AG08395 (cell line): ENCODE data around the gene SLC43A2.
A peak's percentile ranks its signal among the peaks of the same experiment; 100 is the strongest.
"Not testable (repeated sequence)": the region's sequence is repeated elsewhere in the genome, so short reads cannot be mapped to it uniquely, and the experiment has no call there.

Experiments
- DNase-seq: peaks from one replicate; pipeline ENCODE4 v3.0.0; 2012; ENCODE audit warnings: mixed read lengths, low spot score

The SLC43A2 gene

GRCh38 chr17:1627982-1628855 lies at the start of gene SLC43A2:
Gene SLC43A2, minus strand, starts transcription at chr17:1628834. Its CDS starts 960 bp downstream, at chr17:1627874.
- DNase-seq = peak; percentile 93

- no peak for DNase-seq
Observed at GRCh38 chr17:1676401-1676800, 47.8 kb upstream of the SLC43A2 start.

DNA sequence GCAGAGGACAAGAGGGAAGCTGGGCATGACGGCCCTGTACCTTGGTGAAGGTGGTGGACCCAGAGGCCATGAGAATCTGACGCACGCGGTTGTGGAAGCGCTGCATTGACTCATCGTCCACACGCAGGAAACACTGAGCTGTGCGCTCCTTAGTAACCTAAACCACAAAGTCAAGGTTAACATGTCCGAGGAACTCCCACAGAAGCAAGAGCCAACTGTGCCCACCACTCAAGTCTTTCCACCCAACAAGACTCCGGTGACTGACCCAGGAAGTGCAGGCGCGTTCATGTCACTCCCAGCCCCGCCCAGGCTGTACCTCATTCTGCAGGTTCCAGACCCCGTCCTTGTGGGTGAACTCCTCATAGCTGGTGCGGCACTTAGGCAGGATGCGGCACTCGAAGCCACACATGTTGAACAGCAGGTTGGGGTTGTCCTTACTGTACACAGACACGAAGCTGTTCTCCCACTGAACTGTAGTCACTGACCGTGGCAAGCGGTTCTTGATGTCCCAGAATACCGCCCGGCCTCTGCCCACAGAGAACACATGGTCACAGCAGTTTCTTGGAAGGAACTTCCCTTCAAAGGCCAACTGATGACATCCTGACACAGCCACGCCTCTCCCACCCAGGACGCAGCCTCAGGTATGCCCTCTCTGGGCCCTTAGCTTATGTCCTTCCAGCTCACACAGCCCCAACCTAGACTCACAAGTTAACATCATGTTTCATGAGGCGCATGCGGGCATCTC lies 44.6 kb upstream of the SLC43A2 start:
- no peak for DNase-seq

- DNase-seq = not testable (repeated sequence)
Observed at GRCh38 chr17:1663934-1664333, 35.3 kb upstream of the SLC43A2 start.

GRCh38 chr17:1661045-1661444 lies 32.4 kb upstream of the SLC43A2 start:
- no peak for DNase-seq

DNA sequence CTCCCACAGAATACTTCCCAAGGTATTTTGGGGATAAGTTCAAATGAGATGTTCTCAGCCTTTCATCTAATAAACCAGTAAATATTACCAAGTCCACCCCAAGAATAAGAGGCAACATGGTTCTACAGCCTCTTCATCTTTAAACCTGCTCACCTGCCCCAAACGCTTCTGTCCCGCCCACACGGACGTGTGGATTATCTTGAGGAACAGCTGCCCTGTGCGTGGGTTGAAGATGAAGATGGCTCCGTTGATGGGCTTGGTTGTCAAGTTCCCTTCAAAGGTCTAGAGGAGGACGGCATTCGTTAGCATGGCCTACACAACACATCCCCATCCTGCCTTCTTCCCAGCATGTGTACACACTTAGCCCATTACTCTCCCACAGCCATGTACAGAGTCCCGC lies 29.5 kb upstream of the SLC43A2 start:
- DNase-seq = no peak

GRCh38 chr17:1653735-1654134 lies 25.1 kb upstream of the SLC43A2 start:
- no peak for DNase-seq

DNA sequence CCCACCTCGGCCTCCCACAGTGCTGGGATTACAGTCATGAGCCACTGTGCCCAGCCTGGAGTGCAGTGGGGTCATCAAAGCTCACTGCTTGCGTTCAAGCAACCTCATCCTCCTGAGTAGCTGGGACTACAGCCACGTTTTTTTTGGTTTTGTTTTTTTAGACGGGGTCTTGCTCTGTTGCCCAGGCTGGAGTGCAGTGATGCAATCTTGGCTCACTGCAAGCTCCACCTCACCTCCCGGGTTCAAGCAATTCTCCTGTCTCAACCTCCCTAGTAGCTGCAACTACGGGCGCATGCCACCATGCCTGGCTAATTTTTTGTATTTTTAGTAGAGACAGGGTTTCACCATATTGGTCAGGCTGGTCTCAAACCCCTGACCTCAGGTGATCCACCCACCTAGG lies 24.2 kb upstream of the SLC43A2 start:
- not testable (repeated sequence) for DNase-seq

DNA sequence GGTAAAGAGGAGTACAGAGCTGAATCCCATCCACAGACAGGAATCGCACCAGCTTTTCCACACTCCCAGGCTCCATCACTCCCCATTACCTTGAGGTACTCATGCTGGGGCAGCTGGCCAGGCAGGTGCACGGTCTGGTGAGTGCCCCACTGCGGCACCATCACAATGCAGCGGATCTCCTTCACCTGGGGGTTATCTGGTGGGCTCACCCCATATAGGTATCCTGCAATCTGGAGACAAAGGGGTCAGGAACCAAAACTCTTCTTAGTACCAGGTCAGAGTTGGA lies 22.9 kb upstream of the SLC43A2 start:
- no peak for DNase-seq

- DNase-seq = no peak
Observed at GRCh38 chr17:1650731-1651558, 22.3 kb upstream of the SLC43A2 start.

GRCh38 chr17:1649844-1650501 lies 21.3 kb upstream of the SLC43A2 start, which contains the start of gene RILP:
Gene RILP, minus strand, starts transcription at chr17:1649866. Its CDS starts 62 bp downstream, at chr17:1649804.
- DNase-seq = peak; percentile 35

DNA sequence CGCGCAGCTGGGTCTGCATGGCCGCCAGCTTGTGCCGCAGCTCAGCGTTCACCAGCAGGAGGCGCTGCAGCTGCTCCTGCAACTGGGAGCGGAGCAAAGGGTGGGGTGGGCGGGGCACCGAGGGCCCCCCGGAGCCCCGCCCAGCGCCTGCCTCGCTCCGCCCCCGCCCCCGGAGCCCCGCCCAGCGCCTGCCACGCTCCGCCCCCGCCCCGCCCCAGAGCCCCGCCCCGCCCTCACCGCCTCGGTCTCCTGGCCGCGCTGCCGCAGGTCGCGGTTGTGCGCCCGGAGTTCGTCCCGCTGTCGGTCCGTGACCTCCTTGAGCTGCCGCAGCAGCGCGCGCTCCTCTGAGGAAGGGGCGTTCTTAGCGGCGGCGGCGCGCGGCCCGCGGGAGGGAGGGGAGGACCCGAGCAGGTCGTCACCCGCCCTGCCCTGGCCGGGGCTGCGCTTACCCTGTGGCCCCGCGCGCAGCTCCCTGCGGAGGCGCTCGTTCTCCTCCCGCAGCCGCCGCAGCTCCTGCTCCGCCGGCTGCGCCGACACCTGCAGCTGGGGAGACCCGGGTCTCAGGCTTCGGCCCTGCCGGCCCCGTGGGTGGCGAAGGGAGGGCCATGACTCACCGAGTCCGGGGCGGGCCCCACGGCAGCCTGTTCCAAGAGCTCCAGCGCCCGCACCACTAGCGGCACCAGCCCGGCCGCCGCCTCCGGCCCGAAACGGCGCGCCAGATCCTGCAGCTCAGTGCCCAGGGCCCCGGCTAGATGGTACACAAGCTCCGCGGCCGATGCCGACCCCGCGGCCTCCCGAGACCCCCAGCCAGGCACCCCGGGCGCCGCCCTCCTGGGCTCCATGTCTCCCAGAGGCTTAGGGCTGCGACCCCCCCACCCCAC lies 20.6 kb upstream of the SLC43A2 start:
- peak; percentile 99 for DNase-seq

- DNase-seq = no peak
Observed at GRCh38 chr17:1648173-1648962, 19.7 kb upstream of the SLC43A2 start.

GRCh38 chr17:1647802-1648171 lies 19.2 kb upstream of the SLC43A2 start:
- DNase-seq = no peak

GRCh38 chr17:1646199-1646875 lies 17.7 kb upstream of the SLC43A2 start:
- no peak for DNase-seq

GRCh38 chr17:1645207-1646171 lies 16.9 kb upstream of the SLC43A2 start, which contains the start of gene SCARF1:
Gene SCARF1, minus strand, starts transcription at chr17:1645732. Its CDS starts 35 bp downstream, at chr17:1645697.
- DNase-seq = no peak

DNA sequence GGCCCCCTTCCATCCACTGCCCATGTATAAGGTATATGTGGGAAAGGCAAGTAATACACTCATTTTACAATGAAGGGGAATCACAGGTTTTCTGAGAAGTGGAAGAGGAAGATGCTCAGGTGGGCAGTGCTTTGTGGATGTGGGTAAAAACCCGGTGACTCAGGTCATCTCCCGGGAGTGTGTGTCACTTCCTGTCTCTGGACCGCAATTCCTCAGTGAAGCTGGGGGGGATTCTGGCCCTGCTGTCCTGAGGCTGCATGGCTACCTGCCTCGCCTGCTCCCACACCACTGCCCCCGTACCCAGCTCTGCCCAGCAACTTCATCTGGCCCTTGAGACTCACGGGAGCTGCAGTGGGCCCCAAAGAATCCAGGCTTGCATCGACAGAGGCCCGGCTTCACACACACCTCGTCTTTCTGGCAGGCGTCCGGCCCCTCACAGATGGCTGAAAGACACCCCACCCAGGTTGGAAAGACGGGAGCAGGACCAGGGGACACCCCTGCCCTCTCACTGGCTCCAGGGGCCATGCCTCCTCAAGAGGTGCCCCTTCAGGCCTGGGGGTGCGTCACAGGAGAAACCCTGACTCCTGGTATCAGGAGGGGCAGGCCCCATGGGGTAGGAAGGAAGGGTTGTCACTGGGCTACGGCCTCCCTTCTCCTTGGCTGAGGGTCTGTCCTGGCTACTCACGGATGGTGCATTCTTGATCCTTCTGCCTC lies 16.0 kb upstream of the SLC43A2 start:
- DNase-seq = no peak
